HG03135 (cell line): ENCODE measurements around the gene RNU1-1.
"Not testable (repeated sequence)": the region's sequence is repeated elsewhere in the genome, so short reads cannot be mapped to it uniquely, and the experiment has no call there.

Source experiments
- ATAC-seq: cut with Tn5 transposase; IDR thresholded peaks from one replicate; pipeline ENCODE4 v1.9.1; 2021; ENCODE audit warnings: mild to moderate bottlenecking, moderate library complexity; ENCODE audit not compliant: unreplicated experiment

The RNU1-1 gene

GRCh38 chr1:16525769-16526168, 11.7 kb upstream of the RNU1-1 start:
- ATAC-seq = not testable (repeated sequence)

GRCh38 chr1:16521679-16522078, 7.6 kb upstream of the RNU1-1 start:
- not testable (repeated sequence) for ATAC-seq

GRCh38 chr1:16521288-16521583, 7.2 kb upstream of the RNU1-1 start:
- no peak for ATAC-seq

GRCh38 chr1:16520435-16521287, 6.6 kb upstream of the RNU1-1 start:
- ATAC-seq = not testable (repeated sequence)

GRCh38 chr1:16519255-16519951, 5.3 kb upstream of the RNU1-1 start:
- not testable (repeated sequence) for ATAC-seq

GRCh38 chr1:16518913-16519254, 4.8 kb upstream of the RNU1-1 start:
- not testable (repeated sequence) for ATAC-seq

- not testable (repeated sequence) for ATAC-seq
Observed at GRCh38 chr1:16516694-16517410, 2.8 kb upstream of the RNU1-1 start.

GRCh38 chr1:16513412-16514106, 526 bp downstream of the RNU1-1 start:
- ATAC-seq = peak; percentile 97

GRCh38 chr1:16512624-16513411, 1.3 kb downstream of the RNU1-1 start:
- not testable (repeated sequence) for ATAC-seq

GRCh38 chr1:16511926-16512325, 2.2 kb downstream of the RNU1-1 start:
- not testable (repeated sequence) for ATAC-seq

- not testable (repeated sequence) for ATAC-seq
Observed at GRCh38 chr1:16508861-16509445, 5.1 kb downstream of the RNU1-1 start.

GRCh38 chr1:16506364-16507136, 7.5 kb downstream of the RNU1-1 start:
- not testable (repeated sequence) for ATAC-seq

GRCh38 chr1:16505870-16506269, 8.2 kb downstream of the RNU1-1 start:
- ATAC-seq = not testable (repeated sequence)

GRCh38 chr1:16503494-16503893, 10.6 kb downstream of the RNU1-1 start:
- ATAC-seq = no peak

- not testable (repeated sequence) for ATAC-seq
Observed at GRCh38 chr1:16501446-16501845, 12.6 kb downstream of the RNU1-1 start.

GRCh38 chr1:16500975-16501374, 13.1 kb downstream of the RNU1-1 start:
- ATAC-seq = not testable (repeated sequence)

- not testable (repeated sequence) for ATAC-seq
Observed at GRCh38 chr1:16500466-16500865, 13.6 kb downstream of the RNU1-1 start.

GRCh38 chr1:16498573-16499413, 15.3 kb downstream of the RNU1-1 start:
- peak; percentile 68 for ATAC-seq
